Smooth muscle cell of the brain vasculature (primary cell): ENCODE results near the gene ARL2BP.
"Not testable (repeated sequence)": the region's sequence is repeated elsewhere in the genome, so short reads cannot be mapped to it uniquely, and the experiment has no call there.

Experiments used
- DNase-seq: peaks from one replicate; pipeline ENCODE4 v3.0.0-alpha.2; 2012; ENCODE audit warnings: low read depth, low spot score

ARL2BP gene

GRCh38 chr16:57263541-57264351 is 18.7 kb downstream of the ARL2BP start:
- DNase-seq, result no peak

GRCh38 chr16:57264381-57264780 is 19.3 kb downstream of the ARL2BP start:
- DNase-seq, result no peak

GRCh38 chr16:57264950-57265371 is 19.9 kb downstream of the ARL2BP start:
- no peak for DNase-seq

- DNase-seq, result no peak
These were observed 20.9 kb downstream of the ARL2BP start for GRCh38 chr16:57265850-57266530.

GRCh38 chr16:57266531-57267260 is 21.6 kb downstream of the ARL2BP start:
- DNase-seq, result no peak

- not testable (repeated sequence) for DNase-seq
These were observed 22.3 kb downstream of the ARL2BP start for GRCh38 chr16:57267343-57267742.

- DNase-seq, result no peak
These were observed 24.0 kb downstream of the ARL2BP start for GRCh38 chr16:57268804-57269800.

- DNase-seq, result no peak
These were observed 25.4 kb downstream of the ARL2BP start for GRCh38 chr16:57270221-57271062.

- DNase-seq, result no peak
These were observed 25.9 kb downstream of the ARL2BP start for GRCh38 chr16:57271063-57271345.

GRCh38 chr16:57271867-57272495 is 26.9 kb downstream of the ARL2BP start:
- DNase-seq, result no peak

GRCh38 chr16:57273359-57273758 is 28.3 kb downstream of the ARL2BP start:
- no peak for DNase-seq

- DNase-seq, result no peak
These were observed 28.8 kb downstream of the ARL2BP start for GRCh38 chr16:57273826-57274225.

- not testable (repeated sequence) for DNase-seq
These were observed 30.9 kb downstream of the ARL2BP start for GRCh38 chr16:57275946-57276345.

- no peak for DNase-seq
These were observed 31.5 kb downstream of the ARL2BP start for GRCh38 chr16:57276596-57276995.

GRCh38 chr16:57277586-57277985 is 32.5 kb downstream of the ARL2BP start:
- no peak for DNase-seq

- DNase-seq, result no peak
These were observed 33.4 kb downstream of the ARL2BP start for GRCh38 chr16:57278494-57278893.

- no peak for DNase-seq
These were observed 35.0 kb downstream of the ARL2BP start for GRCh38 chr16:57279780-57280638.

- DNase-seq, result no peak
These were observed 36.7 kb downstream of the ARL2BP start for GRCh38 chr16:57281791-57282190.
